HG02571 (cell line): ENCODE data around the gene GPR149.

Source experiments
- ATAC-seq: cut with Tn5 transposase; IDR thresholded peaks from one replicate; pipeline ENCODE4 v1.9.1; 2021; ENCODE audit warnings: mild to moderate bottlenecking, moderate library complexity; ENCODE audit not compliant: unreplicated experiment

Gene GPR149

DNA sequence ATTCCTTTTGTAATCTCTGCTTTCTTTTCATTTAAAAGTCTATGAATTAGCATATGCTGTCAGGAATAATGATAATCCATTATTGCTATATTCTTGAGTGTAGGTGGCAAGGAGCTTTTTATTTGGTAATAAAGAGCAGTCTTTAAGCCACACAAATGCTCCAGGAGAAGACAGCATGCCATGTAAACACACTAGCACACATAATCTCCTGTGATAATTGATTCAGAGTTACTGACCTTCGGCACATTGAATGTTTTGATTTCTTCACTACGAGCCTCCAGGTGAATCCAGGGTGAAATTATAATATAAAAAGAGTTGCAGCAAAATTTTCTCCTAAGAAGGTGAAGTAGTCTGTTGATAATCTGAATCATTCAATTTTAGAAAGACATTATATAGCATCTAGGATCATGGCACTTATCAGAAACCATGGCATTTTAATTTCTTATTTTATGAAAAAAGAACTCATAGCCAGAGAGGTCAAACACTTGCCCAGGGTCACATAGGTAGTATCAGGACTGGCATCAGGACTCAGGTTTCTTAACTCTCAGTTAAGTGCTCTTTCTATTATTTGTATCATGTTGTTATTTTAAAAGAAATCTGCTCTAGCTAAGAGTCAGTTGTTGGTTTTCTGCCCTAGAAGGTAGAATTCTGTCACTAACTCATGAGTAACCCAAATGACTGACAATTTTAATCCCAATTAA, 84.4 kb downstream of the GPR149 start:
- no peak for ATAC-seq

DNA sequence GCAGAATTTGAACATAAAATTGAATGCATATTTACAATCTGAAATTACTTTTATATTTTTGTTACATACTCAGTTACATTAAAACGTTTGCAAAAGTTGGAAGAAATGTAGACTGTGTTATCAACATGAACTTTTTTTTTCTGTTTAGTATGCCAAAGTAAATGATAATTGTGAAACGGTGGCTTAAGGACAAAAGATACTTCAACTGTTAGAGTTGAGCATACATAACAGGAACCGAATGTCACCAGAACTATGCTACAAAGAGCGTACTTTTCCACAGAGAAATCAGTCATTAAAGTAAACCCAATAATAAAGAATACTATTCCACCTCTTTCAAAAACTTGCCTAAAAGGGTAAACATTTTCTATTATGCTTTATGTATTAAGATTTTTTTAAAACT, 91.4 kb downstream of the GPR149 start:
- ATAC-seq: no peak

DNA sequence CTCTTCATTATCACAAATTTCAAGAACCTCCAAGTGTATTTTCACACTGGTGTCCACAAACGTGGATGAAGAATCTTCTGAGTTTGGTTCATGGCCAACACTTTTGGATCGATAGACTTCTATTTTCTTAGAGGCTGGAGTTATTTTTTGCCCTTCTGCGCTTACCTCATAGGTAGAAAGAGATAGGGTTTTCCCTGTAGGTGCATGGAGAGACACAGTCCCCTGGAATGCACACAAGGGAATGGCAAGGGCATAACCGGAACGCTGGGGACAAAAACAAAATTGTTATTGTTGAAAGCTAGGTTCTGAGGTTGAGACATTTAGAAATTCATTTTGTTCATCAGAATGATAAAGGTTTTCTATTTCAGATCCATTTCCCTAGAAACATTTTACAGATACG, 92.0 kb downstream of the GPR149 start:
- ATAC-seq: no peak

DNA sequence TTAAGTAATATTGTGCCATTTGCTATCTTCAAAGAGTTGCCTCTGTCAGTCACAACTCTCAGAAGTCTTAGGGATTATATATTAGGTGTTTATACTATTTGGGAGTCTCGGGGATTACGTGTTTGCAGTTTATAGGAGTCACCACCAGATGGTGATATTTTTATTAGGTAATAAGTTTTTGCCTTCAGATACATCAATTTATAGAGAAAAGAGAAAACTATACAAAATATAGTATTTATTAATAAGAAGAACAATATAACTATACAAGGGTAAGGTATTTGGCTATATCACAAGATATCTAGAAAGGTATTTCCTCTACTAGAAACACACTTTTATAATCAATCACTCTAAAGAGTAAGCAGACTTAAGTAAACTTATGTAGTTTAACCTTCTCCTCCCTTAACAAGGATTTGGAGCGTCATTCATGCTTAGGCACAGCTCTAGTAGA, 95.0 kb downstream of the GPR149 start:
- no peak for ATAC-seq

- ATAC-seq: no peak
These were observed 102.1 kb downstream of the GPR149 start for GRCh38 chr3:154327871-154328270.

- ATAC-seq: no peak
These were observed 105.1 kb downstream of the GPR149 start for GRCh38 chr3:154324919-154325318.

DNA sequence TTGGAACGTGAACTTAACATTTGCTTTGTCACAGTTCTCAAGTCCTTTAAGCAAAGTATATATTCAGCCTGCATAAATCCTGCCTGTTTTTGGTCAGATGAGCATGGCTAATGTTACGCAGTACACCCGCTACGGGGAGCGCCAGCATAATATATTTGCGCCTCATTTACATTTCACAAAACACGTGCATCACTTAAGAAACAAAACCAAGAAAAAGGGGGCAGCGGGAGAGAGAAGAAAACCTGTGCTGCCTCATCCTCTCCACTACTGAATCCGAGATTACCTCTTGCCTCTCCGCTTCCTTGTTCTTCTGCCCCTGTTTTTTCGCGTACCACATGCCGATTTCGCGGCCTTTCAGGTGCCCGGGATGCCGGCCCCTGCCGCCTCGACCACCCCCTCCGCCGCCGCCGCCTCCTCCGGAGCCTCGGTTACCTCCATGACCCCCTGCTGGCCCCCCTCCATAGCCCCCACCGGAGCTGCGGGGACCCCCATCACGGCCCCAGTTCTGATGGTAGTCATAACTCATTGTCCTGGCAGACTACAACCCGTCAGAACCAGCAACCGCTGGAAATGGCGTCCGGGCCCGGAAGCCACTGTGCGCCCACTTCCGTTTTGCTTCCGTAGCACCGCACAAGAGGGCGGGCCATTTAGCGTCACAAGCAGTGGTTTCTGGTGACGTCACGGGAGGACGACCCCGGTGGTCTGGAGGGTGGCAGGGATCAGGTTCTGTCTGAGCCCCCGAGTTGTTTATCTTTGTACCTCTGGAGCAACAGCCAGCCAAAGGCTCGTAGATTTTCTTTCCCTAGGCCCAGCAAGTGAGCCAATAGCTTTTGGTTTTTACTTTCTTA, 105.9 kb downstream of the GPR149 start, which contains the start of gene DHX36:
Gene DHX36, minus strand, starts transcription at position 597 of the 848 bp plus-strand sequence. Its CDS starts 71 bp downstream, at position 526.
- peak; percentile 93 for ATAC-seq

- ATAC-seq: no peak
These were observed 112.8 kb downstream of the GPR149 start for GRCh38 chr3:154316974-154317767.

DNA sequence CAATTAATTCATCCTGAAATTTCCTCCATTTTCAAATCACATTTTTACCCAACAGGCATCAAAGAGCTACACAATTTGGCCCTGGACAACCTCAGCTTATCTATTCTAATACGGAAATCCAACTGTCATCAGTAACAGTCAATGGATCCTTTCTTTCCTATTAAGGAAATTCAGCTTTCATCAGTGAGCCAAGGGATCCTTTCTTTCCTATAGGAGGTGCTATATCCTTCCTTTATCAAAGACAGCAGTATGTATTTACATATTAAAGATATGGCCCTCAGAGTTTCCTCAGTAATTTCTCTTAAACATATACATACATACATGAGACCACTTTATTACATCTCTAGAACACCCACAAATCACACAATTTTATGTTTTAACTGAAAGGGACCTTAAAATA, 115.8 kb downstream of the GPR149 start:
- ATAC-seq: no peak

DNA sequence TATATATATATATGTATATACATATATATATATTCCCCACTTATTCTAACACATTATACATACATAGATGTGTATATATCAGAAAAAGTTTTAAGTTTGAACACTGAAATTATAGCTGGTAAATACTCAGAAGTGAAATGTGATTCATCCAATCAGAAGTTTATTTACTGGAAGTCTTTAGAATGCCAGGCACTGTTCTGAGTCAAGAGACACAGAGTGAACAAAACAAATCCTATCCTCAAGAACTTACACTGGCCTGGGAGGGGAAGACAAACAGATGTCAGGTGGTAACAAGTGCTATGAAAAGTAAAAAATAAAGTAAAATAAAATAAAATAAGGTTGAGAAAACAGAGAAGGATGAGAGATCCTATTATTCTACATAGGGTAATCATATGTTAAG, 119.2 kb downstream of the GPR149 start:
- ATAC-seq: no peak

GRCh38 chr3:154307363-154307762, 122.6 kb downstream of the GPR149 start:
- ATAC-seq: no peak

- ATAC-seq: no peak
These were observed 125.1 kb downstream of the GPR149 start for GRCh38 chr3:154304936-154305335.

DNA sequence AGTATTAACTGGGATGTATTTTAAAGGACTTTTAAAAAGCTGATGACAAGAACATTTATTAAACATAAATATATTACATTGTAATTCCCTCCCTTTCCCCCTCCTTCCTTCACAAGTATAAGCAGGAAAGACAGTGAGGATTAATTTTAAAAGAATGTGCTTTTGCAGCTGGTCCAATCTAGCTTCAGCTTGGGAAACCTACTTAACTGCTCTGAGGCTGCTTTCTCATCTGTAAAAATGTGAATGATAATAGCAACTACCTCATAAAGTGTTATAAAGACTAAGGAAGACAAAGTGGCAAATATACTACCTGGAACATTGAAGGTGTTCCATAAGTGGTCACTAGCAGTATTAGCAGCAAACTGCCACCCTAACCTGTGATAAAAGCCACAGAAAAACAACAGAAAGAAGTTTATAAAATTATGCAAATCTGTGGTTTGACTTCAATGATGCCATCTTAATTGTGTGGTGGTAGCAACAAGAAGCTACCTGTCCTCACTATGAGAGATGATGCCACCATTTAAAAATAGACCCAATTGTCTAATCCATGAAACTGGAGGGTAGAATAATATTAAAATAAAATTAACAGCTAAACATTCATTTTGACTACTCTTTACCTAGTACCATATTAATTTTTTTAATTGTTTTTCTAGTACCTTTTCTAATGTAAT, 125.7 kb downstream of the GPR149 start:
- no peak for ATAC-seq

- ATAC-seq: no peak
These were observed 128.4 kb downstream of the GPR149 start for GRCh38 chr3:154301561-154301960.

DNA sequence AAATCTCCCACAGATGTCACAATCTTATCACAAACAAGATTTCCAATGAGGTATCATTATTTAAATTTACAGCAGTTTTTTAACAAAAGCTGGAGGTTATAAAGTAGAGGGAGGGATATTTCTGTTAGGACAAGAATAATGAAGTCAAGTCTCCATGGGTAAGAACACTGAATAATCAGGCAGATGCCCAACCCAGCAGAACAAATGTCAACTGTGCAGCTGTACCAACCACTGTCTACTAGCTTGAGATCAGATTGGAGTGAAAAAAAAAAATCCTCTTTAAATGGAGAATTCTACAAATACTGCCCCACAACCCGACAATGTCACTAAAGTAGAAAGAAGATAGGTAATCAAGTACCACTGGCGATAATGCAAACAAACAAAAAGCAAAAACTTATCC, 136.0 kb downstream of the GPR149 start:
- ATAC-seq: no peak

DNA sequence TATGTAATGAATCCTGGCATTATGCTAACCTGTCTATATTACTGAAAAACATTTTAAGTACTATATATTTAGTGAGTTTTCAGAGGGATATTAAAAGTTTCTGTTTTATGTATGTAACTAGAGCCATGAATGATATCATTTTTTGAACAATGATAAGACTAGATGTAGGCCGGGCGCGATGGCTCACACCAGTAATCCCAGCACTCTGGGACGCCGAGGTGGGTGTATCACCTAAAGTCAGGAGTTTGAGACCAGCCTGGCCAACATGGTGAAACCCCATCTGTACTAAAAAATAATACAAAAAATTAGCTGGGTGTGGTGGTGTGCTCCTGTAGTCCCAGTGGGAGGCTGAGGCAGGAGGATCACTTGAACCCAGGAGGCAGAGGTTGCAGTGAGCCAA, 139.8 kb downstream of the GPR149 start:
- no peak for ATAC-seq
